ENCODE results near the gene LINGO3.

The LINGO3 gene

GRCh38 chr19:2326699-2327360, 18.9 kb upstream of the LINGO3 start:
- DNase-seq, result no peak

GRCh38 chr19:2325281-2326046, 17.5 kb upstream of the LINGO3 start:
- no peak for DNase-seq

GRCh38 chr19:2324220-2324948, 16.4 kb upstream of the LINGO3 start:
- no peak for DNase-seq

GRCh38 chr19:2323707-2324106, 15.8 kb upstream of the LINGO3 start:
- no peak for DNase-seq

- no peak for DNase-seq
Measured at GRCh38 chr19:2321565-2322283, 13.8 kb upstream of the LINGO3 start.

GRCh38 chr19:2320939-2321338, 13.0 kb upstream of the LINGO3 start:
- no peak for DNase-seq

- DNase-seq, result no peak
Measured at GRCh38 chr19:2320049-2320448, 12.1 kb upstream of the LINGO3 start.

GRCh38 chr19:2319551-2319950, 11.6 kb upstream of the LINGO3 start:
- no peak for DNase-seq

GRCh38 chr19:2318923-2319322, 11.0 kb upstream of the LINGO3 start:
- no peak for DNase-seq

GRCh38 chr19:2317756-2318155, 9.8 kb upstream of the LINGO3 start:
- DNase-seq, result no peak

- no peak for DNase-seq
Measured at GRCh38 chr19:2317300-2317699, 9.3 kb upstream of the LINGO3 start.

GRCh38 chr19:2315818-2316353, 7.9 kb upstream of the LINGO3 start:
- DNase-seq, result no peak

GRCh38 chr19:2315121-2315817, 7.3 kb upstream of the LINGO3 start:
- no peak for DNase-seq

- no peak for DNase-seq
Measured at GRCh38 chr19:2312820-2313501, 5.0 kb upstream of the LINGO3 start.

- DNase-seq, result no peak
Measured at GRCh38 chr19:2311093-2311492, 3.1 kb upstream of the LINGO3 start.

- DNase-seq, result no peak
Measured at GRCh38 chr19:2309734-2310362, 1.9 kb upstream of the LINGO3 start.

- no peak for DNase-seq
Measured at GRCh38 chr19:2307518-2308012, 389 bp downstream of the LINGO3 start.

- no peak for DNase-seq
Measured at GRCh38 chr19:2306971-2307370, 983 bp downstream of the LINGO3 start.

GRCh38 chr19:2306281-2306806, 1.6 kb downstream of the LINGO3 start:
- no peak for DNase-seq

- no peak for DNase-seq
Measured at GRCh38 chr19:2305452-2306280, 2.3 kb downstream of the LINGO3 start.

All from stimulated activated CD4-positive, alpha-beta T cell treated with anti-CD3 and anti-CD28 coated beads, Interleukin-4, amount 100 ng/mL, for 24 hours (primary cell).